Measurements from ENCODE around the gene HMGXB3.

- TF ChIP-seq CTCF (conservative IDR thresholded peaks at IDR 0.05 in 1 of 2, IDR thresholded peaks at IDR 0.05 in 1 of 2; ENCODE audit: low read depth in 1 of 2, low read length in 2 of 2) (no peak), EZH2 (IDR thresholded peaks at IDR 0.05; ENCODE audit: low read length, missing control alignments) (no peak)
Measured at GRCh38 chr5:150085950-150086715, 85.6 kb downstream of the HMGXB3 start, which contains the start of gene CSF1R.
